ENCODE measurements around the gene CACNA2D1. TPM values are rescaled to one million over a fixed set of nuclear protein-coding genes. Genes with fewer than 3 reads are reported as not detected.

Gene CACNA2D1
- total and polyA plus RNA-seq, 4 donors: 1.1 to 33.4 (median 6.5) TPM

DNA sequence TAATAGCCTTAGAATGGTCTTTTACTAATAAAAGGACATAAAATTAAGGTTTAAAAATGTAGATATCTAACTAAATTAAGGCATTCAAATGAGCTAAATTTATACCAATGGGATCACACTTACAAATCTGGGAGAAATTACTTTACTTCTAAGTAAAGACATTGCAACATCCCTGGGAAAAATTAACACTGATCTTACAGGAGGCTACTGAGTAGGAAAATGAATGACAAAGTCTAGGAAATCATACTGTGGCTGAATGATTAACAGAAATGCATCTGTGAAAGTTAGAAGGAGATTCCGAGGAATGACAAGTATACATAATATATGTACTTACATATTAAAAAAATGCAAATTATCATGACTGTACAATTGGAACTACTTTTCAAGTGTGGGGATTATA is 38.3 kb downstream of the CACNA2D1 start:
- H3K36me3 ChIP-seq (ENCODE audit: control insufficient read depth in 4 of 4, insufficient read depth in 4 of 4, low read length in 4 of 4): no peaks in the 10 kb centered on the region
- no peak overlapping the region for H3K4me3 ChIP-seq
- H3K9ac ChIP-seq (ENCODE audit: insufficient read depth in 1 of 2, low read length in 2 of 2): no peak overlapping the region
- no peak for DNase-seq
- no peaks in the 10 kb centered on the region for H3K4me1 ChIP-seq (ENCODE audit: control insufficient read depth in 5 of 5, insufficient read depth in 5 of 5, low read length in 5 of 5)
- no peaks in the 10 kb centered on the region for H3K9me3 ChIP-seq (ENCODE audit: control insufficient read depth in 4 of 4, insufficient read depth in 3 of 4, low read length in 3 of 4)
- H3K27ac ChIP-seq (ENCODE audit: low read depth in 1 of 2, low read length in 1 of 2): no peak overlapping the region
- ATAC-seq (ENCODE audit: insufficient read depth, low FRiP score): no peak
- WGBS, 2 donors: 87 to 90% methylated on average over 1 of the region's 1 CpG
- no peaks in the 10 kb centered on the region for H3K27me3 ChIP-seq (ENCODE audit: control insufficient read depth in 3 of 3, insufficient read depth in 3 of 3, low read length in 2 of 3)
- TF ChIP-seq, protein P1, sequence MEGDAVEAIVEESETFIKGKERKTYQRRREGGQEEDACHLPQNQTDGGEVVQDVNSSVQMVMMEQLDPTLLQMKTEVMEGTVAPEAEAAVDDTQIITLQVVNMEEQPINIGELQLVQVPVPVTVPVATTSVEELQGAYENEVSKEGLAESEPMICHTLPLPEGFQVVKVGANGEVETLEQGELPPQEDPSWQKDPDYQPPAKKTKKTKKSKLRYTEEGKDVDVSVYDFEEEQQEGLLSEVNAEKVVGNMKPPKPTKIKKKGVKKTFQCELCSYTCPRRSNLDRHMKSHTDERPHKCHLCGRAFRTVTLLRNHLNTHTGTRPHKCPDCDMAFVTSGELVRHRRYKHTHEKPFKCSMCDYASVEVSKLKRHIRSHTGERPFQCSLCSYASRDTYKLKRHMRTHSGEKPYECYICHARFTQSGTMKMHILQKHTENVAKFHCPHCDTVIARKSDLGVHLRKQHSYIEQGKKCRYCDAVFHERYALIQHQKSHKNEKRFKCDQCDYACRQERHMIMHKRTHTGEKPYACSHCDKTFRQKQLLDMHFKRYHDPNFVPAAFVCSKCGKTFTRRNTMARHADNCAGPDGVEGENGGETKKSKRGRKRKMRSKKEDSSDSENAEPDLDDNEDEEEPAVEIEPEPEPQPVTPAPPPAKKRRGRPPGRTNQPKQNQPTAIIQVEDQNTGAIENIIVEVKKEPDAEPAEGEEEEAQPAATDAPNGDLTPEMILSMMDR (IDR thresholded peaks at IDR 0.05; ENCODE audit: control extremely low read depth, extremely low read depth): no peak

DNA sequence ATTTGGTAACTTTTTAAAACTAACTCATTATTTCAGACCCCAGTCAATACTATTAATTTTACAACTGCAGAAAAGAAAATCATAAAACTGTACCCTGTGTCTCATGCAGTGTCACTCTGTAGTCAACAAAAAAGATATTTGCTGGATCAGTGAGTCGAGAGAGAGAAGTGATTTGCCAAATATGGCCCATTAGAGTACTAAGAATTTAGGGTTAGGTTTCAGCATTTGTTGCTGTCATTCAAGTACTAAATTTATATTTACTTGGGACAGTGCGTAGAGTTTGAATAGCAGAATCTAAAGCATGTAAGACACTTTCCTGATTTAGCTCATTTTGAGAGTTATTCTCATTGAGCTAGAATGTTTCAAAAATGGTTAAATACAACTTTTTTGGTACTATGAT is 38.9 kb downstream of the CACNA2D1 start:
- Histone ChIP-seq H3K9me3 (ENCODE audit: control insufficient read depth in 4 of 4, insufficient read depth in 3 of 4, low read length in 3 of 4) (no peaks in the 10 kb centered on the region), H3K27me3 (ENCODE audit: control insufficient read depth in 3 of 3, insufficient read depth in 3 of 3, low read length in 2 of 3) (no peaks in the 10 kb centered on the region), H3K27ac (ENCODE audit: low read depth in 1 of 2, low read length in 1 of 2) (no peak overlapping the region), H3K4me1 (ENCODE audit: control insufficient read depth in 5 of 5, insufficient read depth in 5 of 5, low read length in 5 of 5) (no peaks in the 10 kb centered on the region), H3K4me3 (no peak overlapping the region), H3K36me3 (ENCODE audit: control insufficient read depth in 4 of 4, insufficient read depth in 4 of 4, low read length in 4 of 4) (no peaks in the 10 kb centered on the region), H3K9ac (ENCODE audit: insufficient read depth in 1 of 2, low read length in 2 of 2) (no peak overlapping the region)
- WGBS, 2 donors: 75 to 89% methylated on average over 2 of the region's 2 CpGs
- DNase-seq: no peak
- ATAC-seq (ENCODE audit: insufficient read depth, low FRiP score): no peak
- TF ChIP-seq, protein P1 (IDR thresholded peaks at IDR 0.05; ENCODE audit: control extremely low read depth, extremely low read depth): no peak

DNA sequence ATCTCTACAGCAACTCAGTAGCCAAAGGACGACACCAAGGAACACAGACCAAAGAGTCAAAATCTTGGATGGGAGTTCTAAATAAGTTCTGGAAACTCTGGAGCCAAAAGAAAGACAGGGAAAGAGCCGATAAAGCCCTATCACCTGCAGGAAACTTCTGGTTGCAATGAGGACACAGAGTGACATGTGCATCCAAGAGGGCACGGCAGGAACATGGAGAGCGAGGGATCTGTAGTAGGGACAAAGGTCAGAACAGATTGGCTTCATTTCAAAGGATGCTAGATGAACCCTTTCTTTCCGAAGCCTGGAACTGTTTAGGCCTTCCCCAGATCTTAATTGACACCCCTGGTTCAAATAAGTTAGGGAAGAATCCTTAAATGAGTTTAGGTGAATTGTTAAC is 39.5 kb downstream of the CACNA2D1 start:
- Histone ChIP-seq H3K4me1 (ENCODE audit: control insufficient read depth in 5 of 5, insufficient read depth in 5 of 5, low read length in 5 of 5) (peaks cover 0 to under 1% (median 0%) of the 10 kb centered on the region in 5 donors), H3K27ac (ENCODE audit: low read depth in 1 of 2, low read length in 1 of 2) (no peak overlapping the region), H3K9ac (ENCODE audit: insufficient read depth in 1 of 2, low read length in 2 of 2) (no peak overlapping the region), H3K9me3 (ENCODE audit: control insufficient read depth in 4 of 4, insufficient read depth in 3 of 4, low read length in 3 of 4) (no peaks in the 10 kb centered on the region), H3K36me3 (ENCODE audit: control insufficient read depth in 4 of 4, insufficient read depth in 4 of 4, low read length in 4 of 4) (no peaks in the 10 kb centered on the region), H3K27me3 (ENCODE audit: control insufficient read depth in 3 of 3, insufficient read depth in 3 of 3, low read length in 2 of 3) (no peaks in the 10 kb centered on the region), H3K4me3 (no peak overlapping the region)
- ATAC-seq (ENCODE audit: insufficient read depth, low FRiP score): no peak
- TF ChIP-seq, protein P1 (IDR thresholded peaks at IDR 0.05; ENCODE audit: control extremely low read depth, extremely low read depth): no peak
- 84 to 92% methylated on average over 5 of the region's 5 CpGs for WGBS, 2 donors
- DNase-seq: no peak

DNA sequence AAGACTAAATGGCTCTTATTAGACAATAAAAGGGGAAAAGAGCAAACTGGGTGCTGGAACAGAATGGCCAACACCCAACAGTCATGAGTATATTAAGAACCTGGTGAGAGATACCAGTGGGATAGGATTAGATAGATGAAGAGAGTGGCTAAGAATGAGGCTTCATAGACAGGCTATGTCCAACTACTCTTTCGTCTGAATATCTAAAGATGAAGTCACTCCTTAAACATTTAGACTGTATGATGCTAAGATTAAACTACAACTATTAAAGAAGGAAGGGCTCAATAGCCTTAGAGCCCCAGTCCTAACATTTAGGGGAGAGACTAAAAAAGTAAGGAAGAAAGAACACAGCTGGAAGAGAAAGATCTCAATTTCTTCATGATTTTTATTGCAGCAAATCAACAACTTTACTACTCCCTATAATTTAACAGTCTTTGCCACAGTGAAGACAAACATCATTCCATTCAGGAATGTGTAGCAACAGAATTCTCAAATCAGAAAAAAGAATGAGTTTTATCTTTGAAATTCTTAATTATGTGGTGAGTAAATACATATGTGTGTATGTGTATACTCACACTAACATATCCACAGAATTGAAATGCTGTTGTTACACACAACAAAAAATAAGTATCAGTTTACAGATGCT is 45.6 kb downstream of the CACNA2D1 start:
- no peaks in the 10 kb centered on the region for H3K9me3 ChIP-seq (ENCODE audit: control insufficient read depth in 4 of 4, insufficient read depth in 3 of 4, low read length in 3 of 4)
- H3K36me3 ChIP-seq (ENCODE audit: control insufficient read depth in 4 of 4, insufficient read depth in 4 of 4, low read length in 4 of 4): no peaks in the 10 kb centered on the region
- H3K27me3 ChIP-seq (ENCODE audit: control insufficient read depth in 3 of 3, insufficient read depth in 3 of 3, low read length in 2 of 3): no peaks in the 10 kb centered on the region
- H3K9ac ChIP-seq (ENCODE audit: insufficient read depth in 1 of 2, low read length in 2 of 2): no peak overlapping the region
- ATAC-seq (ENCODE audit: insufficient read depth, low FRiP score) (no peak), DNase-seq (peak in 2 of 3 donors; percentile 55 to 58)
- no peak overlapping the region for H3K4me3 ChIP-seq
- H3K27ac ChIP-seq (ENCODE audit: low read depth in 1 of 2, low read length in 1 of 2): no peak overlapping the region
- TF ChIP-seq, protein P1 (IDR thresholded peaks at IDR 0.05; ENCODE audit: control extremely low read depth, extremely low read depth): no peak
- WGBS, 2 donors: 59 to 77% methylated on average over 1 of the region's 1 CpG
- H3K4me1 ChIP-seq (ENCODE audit: control insufficient read depth in 5 of 5, insufficient read depth in 5 of 5, low read length in 5 of 5): peaks cover 0 to 15% (median 2%) of the 10 kb centered on the region in 5 donors

Measured in lung (tissue), 12 donors.